KMS-11 (cell line): ENCODE data around the gene CXCR4.
A peak's percentile ranks its signal among the peaks of the same experiment; 100 is the strongest.

Source experiments
- H2AFZ ChIP-seq: fragments of 200-600 bp; sonication (generic); 2 replicates; pipeline ENCODE4 v1.6.1; 2016; ENCODE audit warnings: antibody characterized with exemption, mixed run types, low read depth
- H3K27ac ChIP-seq: fragments of 200-600 bp; sonication (generic); 2 replicates; pipeline ENCODE4 v1.6.1; 2016; ENCODE audit warnings: mild to moderate bottlenecking, mixed run types
- H3K27me3 ChIP-seq: fragments of 200-600 bp; sonication (generic); 2 replicates; pipeline ENCODE4 v1.6.1; 2017; ENCODE audit warnings: mild to moderate bottlenecking, low read depth, mixed run types, moderate library complexity; ENCODE audit not compliant: insufficient read depth
- H3K36me3 ChIP-seq: fragments of 200-600 bp; sonication (generic); 2 replicates; pipeline ENCODE4 v1.6.1; 2017; ENCODE audit warnings: mild to moderate bottlenecking, mixed run types; ENCODE audit not compliant: insufficient read depth
- H3K4me1 ChIP-seq: fragments of 200-600 bp; sonication (generic); 2 replicates; pipeline ENCODE4 v1.6.1; 2016; ENCODE audit warnings: mild to moderate bottlenecking, low read depth, mixed run types; ENCODE audit not compliant: poor library complexity, severe bottlenecking
- H3K4me2 ChIP-seq: fragments of 200-600 bp; sonication (generic); 2 replicates; pipeline ENCODE4 v1.7.0; 2016; ENCODE audit warnings: mild to moderate bottlenecking, mixed run types
- H3K4me3 ChIP-seq: fragments of 200-600 bp; sonication (generic); IDR thresholded peaks from 2 replicates; pipeline ENCODE4 v1.6.1; 2017; ENCODE audit warnings: low read depth, low read length, mixed read lengths; ENCODE audit not compliant: insufficient read depth
- H3K79me2 ChIP-seq: fragments of 200-600 bp; sonication (generic); 2 replicates; pipeline ENCODE4 v1.6.1; 2016; ENCODE audit warnings: low read depth, mixed run types; ENCODE audit not compliant: insufficient read depth
- H3K9ac ChIP-seq: fragments of 200-600 bp; sonication (generic); 2 replicates; pipeline ENCODE4 v1.6.1; 2016; ENCODE audit warnings: mild to moderate bottlenecking, mixed run types
- H4K20me1 ChIP-seq: fragments of 200-600 bp; sonication (generic); 2 replicates; pipeline ENCODE4 v1.6.1; 2016; ENCODE audit warnings: mild to moderate bottlenecking, mixed run types; ENCODE audit not compliant: insufficient read depth
- TF ChIP-seq, protein P1 (sequence below): fragments of 200-600 bp; sonication (generic); conservative IDR thresholded peaks from 2 replicates; pipeline ENCODE4 v1.6.1; 2017; ENCODE audit warnings: low read depth, mild to moderate bottlenecking, antibody characterized with exemption, low read length, moderate library complexity, mixed read lengths

The CXCR4 gene

DNA sequence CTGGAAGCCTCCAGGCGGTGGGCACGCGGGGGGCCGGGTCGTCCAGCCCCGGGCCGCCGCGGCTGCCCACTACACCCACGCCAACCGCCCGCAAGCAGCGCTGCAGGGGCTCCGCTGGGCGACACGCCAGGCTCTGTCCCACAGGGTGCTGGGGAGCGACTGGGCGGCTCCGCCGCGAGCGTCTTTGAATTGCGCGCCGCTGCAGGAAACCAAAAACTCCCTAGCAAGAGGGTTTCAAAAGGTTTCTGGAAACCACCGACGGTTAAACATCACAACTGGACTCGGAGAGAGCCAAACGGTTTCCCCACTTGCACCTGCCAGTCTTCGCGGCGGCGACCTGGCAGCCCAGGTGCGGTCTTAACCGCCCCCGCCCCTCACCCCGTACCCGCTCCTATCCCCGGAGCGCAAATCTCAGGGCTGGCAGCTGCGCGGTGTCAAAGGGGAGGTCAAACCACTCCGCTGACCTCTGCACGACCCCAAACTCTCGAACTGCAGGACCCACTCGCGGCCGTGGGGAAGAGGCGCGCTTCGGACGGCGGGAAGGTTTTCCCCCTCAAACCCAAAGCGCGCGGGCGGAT, 1.0 kb downstream of the CXCR4 start:
- Histone ChIP-seq H4K20me1 (no peaks in the 10 kb centered on the region), H3K9ac (peak overlapping the region; percentile 69; the same call in 1 of the 2 replicates), H3K79me2 (peaks cover 17% of the 10 kb centered on the region), H3K36me3 (peaks cover 9% of the 10 kb centered on the region; the same call in 1 of the 2 replicates), H2AFZ (no peak overlapping the region), H3K4me1 (peaks cover 48% of the 10 kb centered on the region), H3K27ac (peak overlapping the region; percentile 69), H3K4me3 (peak overlapping the region; percentile 19), H3K4me2 (peak overlapping the region; percentile 64; the same call in 1 of the 2 replicates), H3K27me3 (peaks cover 16% of the 10 kb centered on the region)
- TF ChIP-seq, protein P1, sequence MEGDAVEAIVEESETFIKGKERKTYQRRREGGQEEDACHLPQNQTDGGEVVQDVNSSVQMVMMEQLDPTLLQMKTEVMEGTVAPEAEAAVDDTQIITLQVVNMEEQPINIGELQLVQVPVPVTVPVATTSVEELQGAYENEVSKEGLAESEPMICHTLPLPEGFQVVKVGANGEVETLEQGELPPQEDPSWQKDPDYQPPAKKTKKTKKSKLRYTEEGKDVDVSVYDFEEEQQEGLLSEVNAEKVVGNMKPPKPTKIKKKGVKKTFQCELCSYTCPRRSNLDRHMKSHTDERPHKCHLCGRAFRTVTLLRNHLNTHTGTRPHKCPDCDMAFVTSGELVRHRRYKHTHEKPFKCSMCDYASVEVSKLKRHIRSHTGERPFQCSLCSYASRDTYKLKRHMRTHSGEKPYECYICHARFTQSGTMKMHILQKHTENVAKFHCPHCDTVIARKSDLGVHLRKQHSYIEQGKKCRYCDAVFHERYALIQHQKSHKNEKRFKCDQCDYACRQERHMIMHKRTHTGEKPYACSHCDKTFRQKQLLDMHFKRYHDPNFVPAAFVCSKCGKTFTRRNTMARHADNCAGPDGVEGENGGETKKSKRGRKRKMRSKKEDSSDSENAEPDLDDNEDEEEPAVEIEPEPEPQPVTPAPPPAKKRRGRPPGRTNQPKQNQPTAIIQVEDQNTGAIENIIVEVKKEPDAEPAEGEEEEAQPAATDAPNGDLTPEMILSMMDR: no peak

DNA sequence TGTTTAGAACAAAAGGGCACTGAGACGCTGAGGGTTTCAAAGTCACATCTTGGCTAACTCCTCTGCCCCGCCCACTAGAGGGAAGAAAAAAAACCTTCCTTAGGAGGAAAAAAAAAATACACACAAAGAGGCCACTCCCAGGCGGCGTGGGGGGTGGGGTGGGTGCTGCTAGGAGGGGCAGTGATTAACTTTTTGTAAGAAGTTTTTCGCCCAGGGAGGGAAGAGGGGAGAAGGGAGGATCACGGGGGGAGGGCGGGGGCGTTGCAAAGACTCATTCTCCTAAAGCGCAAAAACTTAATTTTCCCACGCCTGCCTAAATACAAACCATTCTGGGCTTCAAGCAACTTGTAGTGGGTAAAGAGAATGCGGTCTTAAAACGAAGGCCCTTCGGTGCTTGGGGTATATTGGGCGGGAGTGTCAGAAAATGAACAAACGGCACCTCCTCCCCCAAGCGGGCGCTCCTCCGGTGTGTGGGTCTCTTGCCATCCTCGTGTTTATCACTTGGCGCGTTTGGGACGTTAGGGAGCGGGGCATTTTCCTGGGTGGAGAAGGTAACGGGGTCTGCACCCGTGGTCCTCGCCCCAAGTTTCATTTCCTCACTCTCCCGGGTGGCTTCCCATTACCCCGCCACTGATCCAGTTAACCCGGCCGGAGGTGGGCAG, 1.7 kb downstream of the CXCR4 start:
- no peak overlapping the region for H2AFZ ChIP-seq
- peak overlapping the region; percentile 64; the same call in 1 of the 2 replicates for H3K4me2 ChIP-seq
- TF ChIP-seq, protein P1: no peak
- peaks cover 9% of the 10 kb centered on the region; the same call in 1 of the 2 replicates for H3K36me3 ChIP-seq
- H3K4me1 ChIP-seq: peaks cover 49% of the 10 kb centered on the region
- peak overlapping the region; percentile 19 for H3K4me3 ChIP-seq
- H3K27me3 ChIP-seq: peaks cover 16% of the 10 kb centered on the region
- H4K20me1 ChIP-seq: no peaks in the 10 kb centered on the region
- H3K9ac ChIP-seq: peak overlapping the region; percentile 69; the same call in 1 of the 2 replicates
- H3K79me2 ChIP-seq: peaks cover 17% of the 10 kb centered on the region
- peak overlapping the region; percentile 69; the same call in 1 of the 2 replicates for H3K27ac ChIP-seq

GRCh38 chr2:136115183-136115761, 2.7 kb downstream of the CXCR4 start:
- H4K20me1 ChIP-seq: no peaks in the 10 kb centered on the region
- H3K4me1 ChIP-seq: peaks cover 49% of the 10 kb centered on the region
- H3K4me3 ChIP-seq: no peak overlapping the region
- peaks cover 9% of the 10 kb centered on the region; the same call in 1 of the 2 replicates for H3K36me3 ChIP-seq
- peaks cover 17% of the 10 kb centered on the region for H3K79me2 ChIP-seq
- H3K27me3 ChIP-seq: peaks cover 12% of the 10 kb centered on the region
- no peak overlapping the region for H3K9ac ChIP-seq
- H2AFZ ChIP-seq: no peak overlapping the region
- TF ChIP-seq, protein P1: no peak
- H3K27ac ChIP-seq: no peak overlapping the region
- H3K4me2 ChIP-seq: peak overlapping the region; percentile 64; the same call in 1 of the 2 replicates

GRCh38 chr2:136114382-136114781, 3.6 kb downstream of the CXCR4 start:
- no peaks in the 10 kb centered on the region for H4K20me1 ChIP-seq
- H3K4me1 ChIP-seq: peaks cover 41% of the 10 kb centered on the region
- H3K4me3 ChIP-seq: no peak overlapping the region
- peaks cover 5% of the 10 kb centered on the region; the same call in 1 of the 2 replicates for H3K27me3 ChIP-seq
- H3K79me2 ChIP-seq: peaks cover 17% of the 10 kb centered on the region
- no peak overlapping the region for H2AFZ ChIP-seq
- peaks cover 9% of the 10 kb centered on the region; the same call in 1 of the 2 replicates for H3K36me3 ChIP-seq
- H3K27ac ChIP-seq: no peak overlapping the region
- H3K9ac ChIP-seq: no peak overlapping the region
- no peak overlapping the region for H3K4me2 ChIP-seq
- TF ChIP-seq, protein P1: no peak
